Activated CD8-positive, alpha-beta T cell treated with anti-CD3 and anti-CD28 coated beads for 36 hours (primary cell): ENCODE measurements around the gene INTS11. TPM values are rescaled to one million over a fixed set of nuclear protein-coding genes. Genes with fewer than 3 reads are reported as not detected.

Experiments
- ATAC-seq: fragments of 200-7000 bp; cut with Tn5 transposase; one replicate; pipeline ENCODE4 v1.10.0; 2021; ENCODE audit warnings: mild to moderate bottlenecking, moderate library complexity
- CTCF ChIA-PET: fragments of 350-600 bp; sonication (Branson Sonifier 250); formaldehyde crosslinking; loops from one replicate; lab custom pipeline; 2021; ENCODE audit warnings: antibody characterized with exemption; lab: Charles Lee
- POLR2A ChIA-PET: fragments of 350-600 bp; sonication (Branson Sonifier 250); formaldehyde crosslinking; loops from one replicate; lab custom pipeline; 2021; ENCODE audit warnings: antibody characterized with exemption; lab: Charles Lee
- DNase-seq: peaks from one replicate; pipeline ENCODE4 v3.0.0-alpha.2; 2020
- H3K27ac Mint-ChIP-seq: one replicate; pipeline ENCODE4 v1.8.0; 2021; ENCODE audit warnings: mild to moderate bottlenecking, mixed read lengths
- H3K27me3 Mint-ChIP-seq: one replicate; pipeline ENCODE4 v1.8.0; 2021; ENCODE audit warnings: mixed read lengths
- H3K36me3 Mint-ChIP-seq: one replicate; pipeline ENCODE4 v1.8.0; 2021; ENCODE audit warnings: low read depth, mixed read lengths
- H3K4me1 Mint-ChIP-seq: one replicate; pipeline ENCODE4 v1.8.0; 2021; ENCODE audit warnings: low read depth, mixed read lengths
- H3K4me3 Mint-ChIP-seq: one replicate; pipeline ENCODE4 v1.8.0; 2021; ENCODE audit warnings: mild to moderate bottlenecking, moderate library complexity, mixed read lengths
- H3K9me3 Mint-ChIP-seq: one replicate; pipeline ENCODE4 v1.8.0; 2021; ENCODE audit warnings: mixed read lengths
- CTCF ChIP-seq: fragments of 200-600 bp; IDR thresholded peaks from one replicate; pipeline ENCODE4 v1.8.0; 2022; ENCODE audit warnings: antibody characterized with exemption, mild to moderate bottlenecking
- intact Hi-C: fragments of 100-400 bp; cut with micrococcal nuclease; formaldehyde crosslinking; loops from one replicate; pipeline ENCODE4 v1.10.0; 2022
- total RNA-seq, 2 experiments: library from RNA; stranded (reverse); gene quantifications; one replicate each; pipeline ENCODE4 v1.2.3, GENCODE V29; 2021

INTS11 gene
- total RNA-seq, 2 experiments from 2014 or later: 110 to 122 TPM

- ChIA-PET CTCF (interaction anchor here (0.7 to 3.2 kb wide), 13 partner anchors 9 to 308 kb away, joined by 3 to 37 read pairs (median 4); no protein-coding TSS in a partner anchor), POLR2A (interaction anchor here (0.8 to 1.2 kb wide), 2 partner anchors 18 to 171 kb away, joined by 3 read pairs; partner anchors contain the start of gene UBE2J2)
- Mint-ChIP-seq H3K4me1 (peaks cover 2% of the 10 kb centered on the region), H3K27ac (no peak overlapping the region), H3K9me3 (no peaks in the 10 kb centered on the region), H3K27me3 (no peaks in the 10 kb centered on the region), H3K4me3 (no peak overlapping the region), H3K36me3 (no peaks in the 10 kb centered on the region)
- peak; percentile 84 for DNase-seq
- peak; percentile 69 for TF ChIP-seq CTCF
- intact Hi-C loops: no loop called here
- peak; percentile 87 for ATAC-seq
Measured at GRCh38 chr1:1291548-1292441, 32.7 kb downstream of the INTS11 start.

GRCh38 chr1:1291023-1291528 lies 33.4 kb downstream of the INTS11 start:
- CTCF ChIA-PET: interaction anchor here (1.0 to 3.2 kb wide), 9 partner anchors 9 to 307 kb away, joined by 3 to 37 read pairs (median 7); no protein-coding TSS in a partner anchor
- POLR2A ChIA-PET: interaction anchor here (0.8 kb wide), 1 partner anchor 170 kb away, joined by 3 read pairs; no protein-coding TSS in a partner anchor
- intact Hi-C loops: no loop called here
- Mint-ChIP-seq H3K27ac (no peak overlapping the region), H3K27me3 (no peaks in the 10 kb centered on the region), H3K36me3 (no peaks in the 10 kb centered on the region), H3K9me3 (no peaks in the 10 kb centered on the region), H3K4me3 (no peak overlapping the region), H3K4me1 (peaks cover 2% of the 10 kb centered on the region)
- no peak for TF ChIP-seq CTCF
- DNase-seq: no peak
- no peak for ATAC-seq

GRCh38 chr1:1290238-1290731 lies 34.2 kb downstream of the INTS11 start:
- peaks cover 2% of the 10 kb centered on the region for H3K4me1 Mint-ChIP-seq
- ATAC-seq (peak; percentile 71), DNase-seq (peak; percentile 76)
- CTCF ChIA-PET: interaction anchor here (0.9 to 3.2 kb wide), 6 partner anchors 12 to 306 kb away, joined by 3 to 37 read pairs (median 10); no protein-coding TSS in a partner anchor
- no peak overlapping the region for H3K27ac Mint-ChIP-seq
- POLR2A ChIA-PET: interaction anchor here (0.6 kb wide), 1 partner anchor 333 kb away, joined by 3 read pairs; no protein-coding TSS in a partner anchor
- no peaks in the 10 kb centered on the region for H3K9me3 Mint-ChIP-seq
- peak; percentile 36 for TF ChIP-seq CTCF
- H3K36me3 Mint-ChIP-seq: no peaks in the 10 kb centered on the region
- H3K4me3 Mint-ChIP-seq: no peak overlapping the region
- intact Hi-C loops: no loop called here
- H3K27me3 Mint-ChIP-seq: no peaks in the 10 kb centered on the region

- intact Hi-C loops: no loop called here
- Mint-ChIP-seq H3K9me3 (no peaks in the 10 kb centered on the region), H3K36me3 (no peaks in the 10 kb centered on the region), H3K4me1 (peaks cover 3% of the 10 kb centered on the region), H3K27ac (no peak overlapping the region), H3K27me3 (no peaks in the 10 kb centered on the region), H3K4me3 (no peak overlapping the region)
- ATAC-seq (no peak), DNase-seq (no peak)
- no peak for TF ChIP-seq CTCF
- POLR2A ChIA-PET: interaction anchor here (1.0 to 1.3 kb wide), 2 partner anchors 9 to 12 kb away, joined by 3 read pairs; no protein-coding TSS in a partner anchor
- CTCF ChIA-PET: interaction anchor here (1.0 to 1.2 kb wide), 2 partner anchors 8 to 165 kb away, joined by 3 to 4 read pairs; no protein-coding TSS in a partner anchor
Measured at GRCh38 chr1:1287288-1288110, 37.0 kb downstream of the INTS11 start.
